H9 (cell line): ENCODE results near the gene RPS4Y2. TPM values are rescaled to one million over a fixed set of nuclear protein-coding genes. Genes with fewer than 3 reads are reported as not detected.

Experiments
- DNase-seq: peaks from one replicate; pipeline ENCODE4 v3.0.0-alpha.2; 2017
- H2AFZ ChIP-seq: one replicate; pipeline ENCODE4 v1.6.1; 2013; ENCODE audit warnings: mild to moderate bottlenecking, low read length, control low read depth, moderate library complexity
- H2AK5ac ChIP-seq: 2 replicates; pipeline ENCODE4 v1.6.1; 2013; ENCODE audit warnings: low read length, control low read depth, mixed read lengths; ENCODE audit not compliant: insufficient read length
- H2BK120ac ChIP-seq: one replicate; pipeline ENCODE4 v1.6.1; 2013; ENCODE audit warnings: low read depth, mild to moderate bottlenecking, low read length, control low read depth, inconsistent platforms; ENCODE audit not compliant: poor library complexity, severe bottlenecking
- H2BK12ac ChIP-seq: 2 replicates; pipeline ENCODE4 v1.6.1; 2013; ENCODE audit warnings: low read length, control low read depth, mixed read lengths, low read depth; ENCODE audit not compliant: insufficient read length
- H2BK15ac ChIP-seq: 2 replicates; pipeline ENCODE4 v1.6.1; 2013; ENCODE audit warnings: low read depth, low read length, control low read depth
- H2BK20ac ChIP-seq: one replicate; pipeline ENCODE4 v1.6.1; 2013; ENCODE audit warnings: low read depth, mild to moderate bottlenecking, low read length, control low read depth, inconsistent platforms; ENCODE audit not compliant: poor library complexity, severe bottlenecking
- H2BK5ac ChIP-seq: 2 replicates; pipeline ENCODE4 v1.6.1; 2013; ENCODE audit warnings: low read length, control low read depth, mixed read lengths; ENCODE audit not compliant: insufficient read length
- H3K14ac ChIP-seq: 2 replicates; pipeline ENCODE4 v1.6.1; 2013; ENCODE audit warnings: low read length, control low read depth; ENCODE audit not compliant: insufficient read depth
- H3K18ac ChIP-seq: 2 replicates; pipeline ENCODE4 v1.6.1; 2013; ENCODE audit warnings: low read depth, mild to moderate bottlenecking, mixed read lengths, low read length, control low read depth; ENCODE audit not compliant: insufficient read length
- H3K23ac ChIP-seq: 2 replicates; pipeline ENCODE4 v1.6.1; 2013; ENCODE audit warnings: low read length, control low read depth, mixed read lengths, low read depth; ENCODE audit not compliant: insufficient read length
- H3K23me2 ChIP-seq: 2 replicates; pipeline ENCODE4 v1.6.1; 2013; ENCODE audit warnings: low read depth, mild to moderate bottlenecking, mixed read lengths, low read length, control low read depth; ENCODE audit not compliant: insufficient read length, poor library complexity, severe bottlenecking
- H3K27ac ChIP-seq: 2 replicates; pipeline ENCODE4 v1.5.1; 2013; ENCODE audit warnings: low read length, control low read depth, mixed read lengths, low read depth; ENCODE audit not compliant: insufficient read length
- H3K27me3 ChIP-seq: 2 replicates; pipeline ENCODE4 v1.6.1; 2013; ENCODE audit warnings: low read length, control low read depth, inconsistent platforms; ENCODE audit not compliant: insufficient read depth
- H3K4ac ChIP-seq: 2 replicates; pipeline ENCODE4 v1.6.1; 2013; ENCODE audit warnings: low read depth, mild to moderate bottlenecking, control low read depth, inconsistent platforms, low read length, moderate library complexity
- H3K4me1 ChIP-seq: 2 replicates; pipeline ENCODE4 v1.6.1; 2013; ENCODE audit warnings: low read length, control low read depth, inconsistent platforms; ENCODE audit not compliant: insufficient read depth
- H3K4me2 ChIP-seq: 2 replicates; pipeline ENCODE4 v1.6.1; 2013; ENCODE audit warnings: low read length, control low read depth, mixed read lengths; ENCODE audit not compliant: insufficient read length, insufficient read depth
- H3K56ac ChIP-seq: 2 replicates; pipeline ENCODE4 v1.6.1; 2013; ENCODE audit warnings: low read depth, mild to moderate bottlenecking, mixed read lengths, low read length, control low read depth; ENCODE audit not compliant: insufficient read length
- H3K79me1 ChIP-seq: 2 replicates; pipeline ENCODE4 v1.6.1; 2013; ENCODE audit warnings: low read depth, mild to moderate bottlenecking, moderate library complexity, low read length, control low read depth, inconsistent platforms; ENCODE audit not compliant: insufficient read depth, poor library complexity, severe bottlenecking
- H3K79me2 ChIP-seq: 2 replicates; pipeline ENCODE4 v1.6.1; 2013; ENCODE audit warnings: low read length, control low read depth, inconsistent platforms; ENCODE audit not compliant: insufficient read depth
- H3K9ac ChIP-seq: 2 replicates; pipeline ENCODE4 v1.6.1; 2013; ENCODE audit warnings: low read length, control low read depth, mixed read lengths; ENCODE audit not compliant: insufficient read length; ENCODE audit errors: extremely low read depth
- H3K9me3 ChIP-seq: one replicate; pipeline ENCODE4 v1.6.1; 2013; ENCODE audit warnings: low read depth, low read length, inconsistent platforms; ENCODE audit not compliant: control insufficient read depth
- H3T11ph ChIP-seq: one replicate; pipeline ENCODE4 v1.6.1; 2013; ENCODE audit warnings: mild to moderate bottlenecking, low read length, control low read depth, inconsistent platforms
- H4K20me1 ChIP-seq: one replicate; pipeline ENCODE4 v1.6.1; 2013; ENCODE audit not compliant: control insufficient read depth, insufficient read length, insufficient read depth
- H4K5ac ChIP-seq: 2 replicates; pipeline ENCODE4 v1.6.1; 2013; ENCODE audit warnings: low read depth, mild to moderate bottlenecking, mixed read lengths, low read length, control low read depth; ENCODE audit not compliant: insufficient read length
- H4K8ac ChIP-seq: replicated peaks from 2 replicates; pipeline ENCODE4 v1.6.1; 2013; ENCODE audit warnings: low read length, control low read depth, mixed read lengths, low read depth; ENCODE audit not compliant: insufficient read length
- H4K91ac ChIP-seq: 2 replicates; pipeline ENCODE4 v1.6.1; 2013; ENCODE audit warnings: low read depth, mild to moderate bottlenecking, moderate library complexity, mixed read lengths, low read length, control low read depth; ENCODE audit not compliant: insufficient read length
- H3K27ac Mint-ChIP-seq, 3 experiments: 2 replicates in 2 of 3; 3 replicates in 1 of 3; pipeline ENCODE4 v1.8.0; 2020 to 2021; ENCODE audit warnings: mixed read lengths in 3 of 3, mild to moderate bottlenecking in 1 of 3, moderate library complexity in 1 of 3
- H3K27me3 Mint-ChIP-seq: 2 replicates; pipeline ENCODE4 v1.8.0; 2021; ENCODE audit warnings: low read depth, mild to moderate bottlenecking, moderate library complexity, mixed read lengths
- H3K36me3 Mint-ChIP-seq, 3 experiments: 2 replicates in 2 of 3; 3 replicates in 1 of 3; pipeline ENCODE4 v1.8.0; 2020 to 2021; ENCODE audit warnings: low read depth in 3 of 3, mixed read lengths in 3 of 3; ENCODE audit not compliant: insufficient read depth in 1 of 3
- H3K4me1 Mint-ChIP-seq, 2 experiments: 2 replicates each; pipeline ENCODE4 v1.8.0; 2020; ENCODE audit warnings: mixed read lengths in 2 of 2
- H3K4me3 Mint-ChIP-seq, 2 experiments: 2 replicates in 1 of 2; 3 replicates in 1 of 2; pipeline ENCODE4 v1.8.0; 2020 to 2021; ENCODE audit warnings: mild to moderate bottlenecking in 2 of 2, mixed read lengths in 2 of 2, moderate library complexity in 1 of 2
- H3K9me3 Mint-ChIP-seq, 2 experiments: 2 replicates in 1 of 2; 3 replicates in 1 of 2; pipeline ENCODE4 v1.8.0; 2020; ENCODE audit warnings: mild to moderate bottlenecking in 2 of 2, mixed read lengths in 2 of 2, moderate library complexity in 1 of 2
- CTCF ChIP-seq: fragments of 200-600 bp; sonication (generic); conservative IDR thresholded peaks from 3 replicates; pipeline ENCODE4 v1.8.0; 2021; ENCODE audit warnings: antibody characterized with exemption, mild to moderate bottlenecking
- WGBS: extraction: QIAGEN DNeasy Blood & Tissue Kit; methylation state at CpG from one replicate; pipeline ENCODE4 v1.1.7; 2013; ENCODE audit warnings: missing lambda C conversion rate, low lambda C conversion rate, mixed read lengths; ENCODE audit not compliant: insufficient read length; ENCODE audit errors: extremely low coverage; 5-methylcytosine and 5-hydroxymethylcytosine counted together
- total RNA-seq: library from RNA; stranded (reverse); gene quantifications from 2 replicates; pipeline ENCODE4 v1.2.1, GENCODE V29; 2021

RPS4Y2 gene
- total RNA-seq, 1 experiment from 2014 or later = not detected

- no peak overlapping the region for H2BK12ac ChIP-seq
- H4K8ac ChIP-seq = no peak overlapping the region
- no peaks in the 10 kb centered on the region for H3K4me1 Mint-ChIP-seq
- H3K4ac ChIP-seq = no peak overlapping the region
- H3K56ac ChIP-seq = no peak overlapping the region
- no peak overlapping the region for H3K27ac ChIP-seq
- no peak overlapping the region for H4K91ac ChIP-seq
- no peak overlapping the region for H3K9ac ChIP-seq
- H3K27me3 ChIP-seq = no peaks in the 10 kb centered on the region
- TF ChIP-seq CTCF = no peak
- no peaks in the 10 kb centered on the region for H3K79me2 ChIP-seq
- H2BK120ac ChIP-seq = no peak overlapping the region
- H3K79me1 ChIP-seq = no peaks in the 10 kb centered on the region
- DNase-seq = no peak
- no peak overlapping the region for H3K4me2 ChIP-seq
- H4K5ac ChIP-seq = no peak overlapping the region
- no peak overlapping the region for H2AK5ac ChIP-seq
- H2BK20ac ChIP-seq = no peak overlapping the region
- no peak overlapping the region for H2BK5ac ChIP-seq
- no peak overlapping the region for H2AFZ ChIP-seq
- no peak overlapping the region for H3K18ac ChIP-seq
- WGBS = no CpG with 5 or more reads among the region's 2 CpGs
- no peak overlapping the region for H3K14ac ChIP-seq
- H3K4me1 ChIP-seq = no peaks in the 10 kb centered on the region
- H2BK15ac ChIP-seq = no peak overlapping the region
- H3K23me2 ChIP-seq = no peaks in the 10 kb centered on the region
- H3K9me3 ChIP-seq = no peaks in the 10 kb centered on the region
- H3T11ph ChIP-seq = no peak overlapping the region
- no peak overlapping the region for H3K27ac Mint-ChIP-seq
- H3K23ac ChIP-seq = no peak overlapping the region
- no peaks in the 10 kb centered on the region for H4K20me1 ChIP-seq
- H3K27me3 Mint-ChIP-seq = no peaks in the 10 kb centered on the region
- H3K36me3 Mint-ChIP-seq = no peaks in the 10 kb centered on the region
- no peak overlapping the region for H3K4me3 Mint-ChIP-seq
- H3K9me3 Mint-ChIP-seq = no peaks in the 10 kb centered on the region
Measured at GRCh38 chrY:20763869-20764268, 8.0 kb downstream of the RPS4Y2 start.
